HG03095 (cell line): ENCODE measurements around the gene RBPJ.
"Not testable (repeated sequence)": the region's sequence is repeated elsewhere in the genome, so short reads cannot be mapped to it uniquely, and the experiment has no call there.

Experiments
- ATAC-seq: cut with Tn5 transposase; IDR thresholded peaks from one replicate; pipeline ENCODE4 v1.9.1; 2021; ENCODE audit warnings: moderate library complexity; ENCODE audit not compliant: unreplicated experiment

RBPJ gene

DNA sequence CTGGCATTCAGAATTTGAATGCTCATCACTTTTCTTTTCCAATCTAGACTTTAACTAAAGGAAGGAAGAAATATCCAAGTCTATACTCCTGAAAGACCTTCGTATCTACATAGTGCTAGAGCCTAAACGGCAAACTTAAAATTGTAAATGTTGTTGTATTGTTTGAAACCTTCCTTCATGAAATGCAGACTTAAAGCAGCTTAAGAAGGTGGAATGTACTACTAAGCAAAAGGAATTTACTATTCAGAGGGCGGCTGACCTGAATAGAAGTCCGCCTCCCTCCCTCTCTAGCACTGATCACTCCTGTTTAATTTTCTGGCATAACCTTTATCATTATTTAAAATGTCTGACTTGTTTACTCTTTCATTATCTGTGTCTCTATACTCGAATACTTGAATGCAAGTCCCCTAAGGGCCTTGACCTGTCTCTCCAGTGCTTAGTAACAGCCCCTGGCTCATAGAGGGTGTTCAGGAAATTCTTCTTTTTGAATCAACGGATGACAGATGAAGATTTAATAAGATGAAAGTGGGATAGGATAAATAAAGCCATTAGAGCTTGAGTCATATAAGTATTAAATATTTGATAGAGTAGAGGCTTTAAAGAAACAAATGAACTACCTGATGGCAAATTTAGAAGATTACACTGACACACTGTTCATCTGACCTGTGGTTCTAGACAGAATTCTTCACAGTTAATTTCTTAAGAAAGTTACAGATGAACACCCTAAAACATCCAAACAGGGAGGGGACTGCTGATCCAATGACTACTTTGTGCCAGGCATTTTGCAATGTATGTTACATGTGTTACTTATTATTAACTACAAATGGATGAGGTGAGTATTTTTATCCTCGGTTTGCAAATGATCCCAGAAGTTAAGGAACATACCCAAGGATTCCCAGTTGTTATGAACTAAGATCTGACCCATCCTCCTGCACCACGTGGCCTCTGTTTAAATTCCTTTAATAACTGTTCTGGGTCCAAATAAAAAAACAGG lies 20.2 kb upstream of the RBPJ start:
- ATAC-seq, result no peak

DNA sequence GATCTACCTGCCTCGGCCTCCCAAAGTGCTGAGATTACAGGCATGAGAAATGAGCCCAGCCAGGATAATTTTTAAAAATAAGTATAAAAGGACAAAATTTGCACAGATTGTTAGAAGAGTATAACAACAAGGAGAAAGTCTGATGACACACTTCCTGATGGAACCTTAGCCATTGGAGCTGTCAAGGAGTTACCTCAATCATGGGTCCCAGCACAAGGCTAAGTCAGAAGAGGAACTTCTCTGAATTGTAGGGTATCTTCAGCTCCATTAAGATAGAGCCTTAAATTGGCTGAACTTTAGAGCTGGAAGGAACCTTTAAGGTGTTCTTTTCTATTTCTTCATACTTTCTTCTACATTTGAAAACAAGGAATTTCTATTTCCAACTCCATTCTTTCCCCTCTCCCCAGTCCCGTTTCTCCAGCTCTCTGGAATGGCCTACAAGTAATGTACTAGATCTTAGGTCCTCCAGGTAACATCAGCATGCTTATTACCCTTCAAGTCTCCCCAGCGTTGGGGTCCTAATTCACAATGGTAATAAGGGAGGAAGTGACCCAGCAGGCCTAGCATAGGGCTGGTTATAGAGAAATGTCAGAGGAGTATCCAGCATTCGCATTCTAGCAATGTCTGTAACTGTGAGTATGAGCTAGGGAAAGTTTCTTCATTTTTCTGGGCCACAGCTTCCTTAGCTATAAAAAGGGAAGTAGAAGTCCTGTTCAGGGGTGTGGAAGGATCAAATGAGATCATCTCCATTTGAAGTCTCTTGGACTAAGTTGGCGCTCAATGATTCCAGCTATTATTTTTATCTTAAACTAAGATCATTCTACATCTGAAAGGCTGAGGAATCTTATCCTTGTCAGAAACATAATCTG lies 18.5 kb upstream of the RBPJ start:
- no peak for ATAC-seq

DNA sequence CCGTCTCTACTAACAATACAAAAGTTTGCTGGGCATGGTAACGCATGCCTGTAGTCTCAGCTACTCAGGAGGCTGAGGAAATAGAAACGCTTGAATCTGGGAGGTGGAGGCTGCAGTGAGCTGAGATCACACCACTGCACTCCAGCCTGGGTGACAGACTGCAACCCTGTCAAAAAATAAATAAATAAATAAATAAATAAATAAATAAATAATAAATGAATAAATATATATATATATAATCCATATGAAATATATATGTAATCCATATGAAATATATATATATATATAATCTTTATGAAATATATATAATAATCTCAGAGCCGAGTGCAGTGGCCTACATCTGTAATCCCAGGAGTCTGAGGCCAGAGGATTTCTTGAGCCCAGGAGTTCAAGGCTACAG lies 17.8 kb upstream of the RBPJ start:
- ATAC-seq, result no peak

DNA sequence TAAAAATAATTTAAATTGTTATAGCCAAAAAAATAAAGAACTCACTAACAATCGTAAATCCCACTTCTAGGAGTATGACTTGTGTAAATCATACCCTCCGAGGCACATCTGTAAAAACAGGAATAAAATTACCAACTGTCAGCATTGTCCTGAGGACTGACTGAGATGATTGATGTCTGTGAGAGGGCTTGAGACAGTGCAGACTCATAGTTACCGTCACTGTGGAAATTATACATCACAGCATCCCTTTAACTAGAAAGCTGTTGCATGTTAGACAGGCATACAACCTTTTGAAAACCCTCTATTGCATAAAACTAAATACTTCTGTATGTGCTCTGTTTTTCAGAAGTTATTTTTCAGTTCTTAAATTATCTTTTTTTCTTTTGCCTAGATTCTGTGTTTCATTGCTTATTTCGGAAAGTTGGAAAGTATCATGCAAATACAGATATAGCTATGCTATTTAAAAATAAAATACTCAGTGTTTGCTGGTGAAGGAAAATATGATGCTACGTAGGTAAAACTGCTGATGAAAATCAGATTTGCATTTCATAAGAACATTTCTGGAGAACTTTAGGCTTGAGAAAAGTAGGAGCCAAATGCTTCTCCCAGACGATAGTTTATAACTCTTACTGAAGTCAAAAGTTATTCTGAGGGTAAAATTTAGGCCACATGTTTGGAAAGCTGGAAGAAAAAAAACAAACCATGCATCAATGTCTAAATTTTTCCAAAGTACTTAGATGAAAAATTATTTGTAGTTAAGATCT lies 13.6 kb upstream of the RBPJ start:
- ATAC-seq, result no peak

DNA sequence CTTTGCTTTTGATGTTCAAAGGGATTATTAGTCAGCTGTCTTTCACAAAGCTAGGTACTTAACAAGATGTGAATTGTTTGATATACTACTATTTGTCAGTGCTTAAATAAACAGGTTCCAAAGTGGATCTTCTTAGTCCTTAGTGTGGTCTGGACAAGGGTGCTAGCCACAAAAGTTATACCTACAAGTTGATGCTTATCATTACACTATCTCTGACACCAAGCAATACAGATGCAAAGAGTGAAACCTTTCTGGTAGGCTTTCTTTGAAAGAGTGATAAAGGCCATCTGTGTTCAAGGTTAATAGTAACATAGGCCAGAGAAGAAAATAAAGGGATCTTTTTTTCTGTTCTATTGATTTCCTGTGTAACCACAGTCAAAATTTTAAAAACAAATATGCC lies 12.2 kb upstream of the RBPJ start:
- ATAC-seq, result no peak

DNA sequence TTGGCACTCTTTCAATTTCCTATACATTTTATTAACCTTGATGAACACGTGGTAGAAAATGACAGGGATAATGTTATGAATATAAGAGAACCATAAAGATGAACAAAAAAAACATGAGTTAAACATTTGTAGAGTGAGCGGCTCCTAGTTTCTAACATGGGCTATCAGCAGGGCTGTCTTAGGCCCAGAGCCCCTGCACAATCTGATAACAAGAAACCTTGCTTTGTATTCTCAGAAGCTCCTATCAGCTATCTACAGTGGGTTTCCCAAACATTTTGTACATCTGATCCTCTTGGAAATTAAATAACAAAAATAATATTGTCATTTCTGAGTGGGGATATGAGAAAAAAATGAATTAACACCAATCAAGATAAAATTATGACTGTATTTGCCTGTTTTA lies 10.6 kb upstream of the RBPJ start:
- ATAC-seq, result no peak

DNA sequence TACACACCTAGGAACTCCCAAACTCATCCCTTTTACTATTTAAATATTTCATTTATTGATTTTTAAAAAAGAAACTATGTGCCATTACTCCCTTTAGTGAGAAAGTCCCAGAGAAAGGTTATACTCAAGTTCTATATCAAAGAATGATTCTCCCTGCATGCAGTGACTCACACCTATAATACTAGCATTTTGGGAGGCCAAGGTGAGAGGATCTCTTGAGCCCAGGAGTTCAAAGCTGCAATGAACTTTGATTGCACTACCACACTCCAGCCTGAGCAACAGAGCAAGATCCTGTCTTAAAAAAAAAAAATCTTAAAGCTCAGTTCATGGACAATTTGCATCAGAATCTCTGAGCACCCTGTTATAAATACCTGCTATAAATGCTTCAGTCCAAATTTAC lies 9.2 kb upstream of the RBPJ start:
- no peak for ATAC-seq

DNA sequence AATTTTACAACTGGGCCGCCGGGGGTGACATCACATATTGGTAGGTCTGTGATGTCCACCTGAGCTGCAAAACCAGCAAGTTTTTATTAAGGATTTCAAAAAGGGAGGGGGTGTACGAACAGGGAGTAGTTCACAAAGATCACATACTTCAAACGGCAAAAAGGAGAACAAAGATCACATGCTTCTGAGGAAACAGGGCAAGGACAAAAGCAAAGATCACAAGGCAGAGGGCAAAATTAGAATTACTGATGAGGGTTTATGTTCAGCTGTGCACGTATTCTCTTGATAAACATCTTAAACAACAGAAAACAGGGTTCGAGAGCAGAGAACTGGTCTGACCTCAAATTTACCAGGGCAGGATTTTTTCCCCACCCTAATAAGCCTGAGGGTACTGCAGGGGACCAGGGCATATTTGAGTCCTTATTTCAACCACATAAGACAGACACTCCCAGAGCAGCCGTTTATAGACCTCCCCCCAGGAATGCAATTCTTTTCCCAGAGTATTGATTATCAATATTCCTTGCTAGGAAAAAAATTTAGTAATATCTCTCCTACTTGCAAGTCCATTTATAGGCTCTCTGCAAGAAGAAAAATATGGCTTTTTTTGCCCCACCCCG lies 5.4 kb upstream of the RBPJ start:
- not testable (repeated sequence) for ATAC-seq

DNA sequence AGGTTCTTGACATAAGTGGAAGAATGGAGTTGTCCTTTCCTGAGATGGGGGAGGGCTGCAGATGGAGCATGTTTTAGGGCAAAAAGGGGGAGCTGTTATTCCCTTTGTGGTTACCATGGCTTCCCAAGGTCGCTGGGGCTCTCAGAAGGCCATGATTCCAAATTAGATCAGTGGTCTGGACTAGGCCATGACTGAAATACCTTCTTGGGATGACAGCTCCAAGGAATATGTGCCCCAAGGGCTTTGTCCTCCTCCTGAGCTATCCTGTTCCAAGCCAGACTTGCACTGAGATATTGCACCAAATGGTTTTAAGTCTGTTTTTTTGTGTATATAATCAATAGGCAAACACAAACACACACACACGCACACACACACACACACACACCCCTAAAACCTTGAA lies 3.0 kb upstream of the RBPJ start:
- no peak for ATAC-seq

DNA sequence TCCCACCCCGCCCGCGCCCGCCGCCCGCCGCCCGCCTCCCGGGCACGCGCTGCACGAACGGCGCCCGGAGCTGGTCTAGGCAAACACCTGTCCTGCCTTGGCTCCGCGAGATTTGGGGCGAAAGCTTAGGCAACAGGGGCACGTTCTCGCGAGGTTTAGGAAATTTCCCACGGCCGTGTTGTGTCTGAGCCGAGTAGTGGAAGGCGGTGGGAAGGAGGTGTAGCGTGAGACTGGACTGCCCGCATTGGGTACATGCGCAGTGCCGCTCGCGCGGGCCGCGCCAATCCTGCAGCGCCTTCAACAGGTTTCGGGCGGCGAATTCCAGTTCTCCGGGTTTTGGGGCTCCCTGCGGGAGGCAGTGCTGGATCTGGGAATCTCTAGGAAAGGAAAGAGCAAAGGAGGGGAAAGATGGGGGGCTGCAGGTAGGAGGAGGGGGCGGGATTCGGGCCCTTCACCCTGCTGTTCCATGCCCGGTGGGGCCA lies 1.3 kb upstream of the RBPJ start:
- ATAC-seq, result peak; percentile 66

DNA sequence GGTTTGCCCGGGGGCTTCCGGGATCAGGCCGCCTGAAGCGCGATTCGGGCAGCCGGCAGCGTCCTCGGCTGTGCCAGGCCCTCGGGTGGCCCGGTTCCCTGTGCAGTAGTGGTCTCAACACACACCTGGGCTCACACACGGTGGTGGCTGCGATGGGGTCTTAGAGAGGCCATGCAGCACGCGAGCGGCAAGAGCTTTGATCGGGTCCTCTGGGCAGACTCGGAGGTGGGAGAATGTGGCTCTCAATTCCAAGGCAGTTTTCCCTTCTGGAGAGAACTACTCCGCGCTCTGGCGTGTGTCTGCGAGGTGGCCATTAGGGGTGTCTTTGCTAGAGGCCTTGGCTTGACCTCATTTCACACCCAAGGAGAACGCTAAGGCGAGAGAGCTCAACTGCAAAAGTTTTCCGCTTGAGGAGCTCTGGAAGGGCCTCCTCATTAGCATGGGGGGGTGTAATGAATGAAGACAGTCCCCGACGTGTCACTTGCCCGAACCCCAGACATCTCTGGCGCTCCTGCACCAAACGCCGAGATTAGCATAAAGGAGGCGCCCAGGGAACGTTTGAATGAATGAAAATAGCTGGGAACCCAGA lies 771 bp upstream of the RBPJ start:
- ATAC-seq, result peak; percentile 25

DNA sequence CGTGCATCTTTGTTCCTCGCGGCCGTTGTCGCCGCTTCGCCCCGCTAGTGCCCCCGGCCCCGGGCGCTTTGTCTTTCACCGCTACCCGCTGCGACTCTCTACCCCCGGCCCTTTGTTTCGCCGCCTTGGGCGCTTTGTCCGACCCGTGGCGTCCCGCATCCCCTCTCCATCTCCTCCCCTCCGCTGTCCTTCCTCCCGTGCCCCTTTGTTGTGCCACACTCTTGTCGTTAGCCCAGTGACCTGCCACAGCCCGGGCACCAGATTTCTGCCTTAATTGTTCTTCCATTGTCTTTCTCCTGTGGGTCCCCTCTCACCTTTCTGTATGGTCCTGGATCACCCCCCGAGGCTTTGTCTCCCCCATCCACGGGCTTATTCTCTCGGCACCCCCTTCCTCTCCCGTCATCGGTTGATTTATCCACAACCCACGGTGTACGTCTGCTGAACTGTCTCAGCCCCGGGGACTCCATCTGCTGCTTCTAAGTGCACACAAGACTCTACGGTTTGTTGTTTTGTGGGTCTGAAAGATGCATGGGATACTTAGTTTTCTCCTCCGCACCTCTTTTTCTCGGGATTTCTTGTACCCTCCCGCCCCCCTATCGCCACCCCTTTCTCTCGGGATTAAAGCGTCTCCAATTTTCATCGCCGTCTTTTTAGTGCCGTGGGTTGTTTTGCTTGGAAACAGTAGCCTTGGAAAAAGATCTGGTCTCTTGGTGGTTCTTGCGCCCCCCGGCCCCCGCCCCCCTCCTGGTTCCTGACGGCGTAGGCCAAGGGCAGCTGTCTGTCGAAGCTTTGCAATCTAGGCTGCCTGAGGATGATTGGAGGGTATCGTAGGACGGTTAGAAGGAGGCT lies 783 bp downstream of the RBPJ start:
- ATAC-seq, result no peak

DNA sequence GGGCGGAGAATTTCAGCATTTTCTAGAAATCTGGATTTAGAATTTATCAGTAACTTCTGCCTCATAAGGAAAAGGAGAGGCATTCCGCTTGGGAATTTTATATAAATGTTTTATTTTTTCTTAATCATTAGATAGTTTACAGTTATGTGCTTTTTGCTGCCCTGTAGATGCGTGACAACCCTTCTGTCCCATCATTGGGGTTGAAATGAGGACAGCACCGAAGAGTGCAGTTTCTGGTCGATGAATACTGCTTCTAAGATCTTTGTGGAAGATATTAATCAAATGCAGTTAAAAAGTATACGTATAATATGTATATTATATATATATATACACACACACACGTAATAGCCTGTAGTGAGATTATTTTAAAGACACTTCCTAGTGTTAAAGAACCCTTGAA lies 1.5 kb downstream of the RBPJ start:
- ATAC-seq, result no peak

DNA sequence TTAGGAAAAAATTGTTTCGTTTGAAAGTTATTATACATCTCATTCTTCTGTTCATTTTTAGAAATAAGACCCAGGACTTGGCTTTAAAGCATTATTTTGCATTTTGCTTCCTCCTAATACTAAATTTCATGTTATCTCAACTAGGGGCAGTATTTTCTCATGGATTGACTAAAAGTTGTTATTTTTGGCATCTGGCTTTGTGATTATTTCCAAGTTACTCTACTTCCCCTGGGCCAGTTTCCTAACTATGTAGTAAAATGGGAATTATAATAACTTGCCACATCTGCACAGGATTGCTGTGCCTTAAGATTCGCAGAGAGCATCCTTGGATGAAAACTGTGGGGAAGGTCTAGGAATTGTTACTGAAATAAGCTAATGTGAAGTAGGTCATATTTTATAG lies 3.0 kb downstream of the RBPJ start:
- ATAC-seq, result no peak

DNA sequence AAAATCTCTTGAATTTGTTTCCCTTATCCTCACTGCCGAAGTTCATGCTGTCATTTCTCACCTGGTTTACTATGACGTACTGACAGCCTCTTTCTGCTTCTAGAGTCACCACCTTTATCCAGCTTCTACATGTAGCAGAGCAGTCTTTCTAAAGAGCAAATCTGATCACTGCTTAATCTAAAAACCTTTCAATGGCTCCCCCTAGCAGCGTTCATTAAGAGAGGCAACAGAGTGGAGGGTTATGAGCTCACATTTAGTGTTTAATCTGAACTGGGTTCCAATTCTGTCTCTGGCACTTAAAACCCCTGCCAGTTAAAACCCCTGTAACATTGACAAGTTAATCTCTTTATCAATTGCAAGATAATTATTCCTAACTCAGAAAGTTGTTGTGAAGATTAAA lies 4.4 kb downstream of the RBPJ start:
- ATAC-seq, result no peak

DNA sequence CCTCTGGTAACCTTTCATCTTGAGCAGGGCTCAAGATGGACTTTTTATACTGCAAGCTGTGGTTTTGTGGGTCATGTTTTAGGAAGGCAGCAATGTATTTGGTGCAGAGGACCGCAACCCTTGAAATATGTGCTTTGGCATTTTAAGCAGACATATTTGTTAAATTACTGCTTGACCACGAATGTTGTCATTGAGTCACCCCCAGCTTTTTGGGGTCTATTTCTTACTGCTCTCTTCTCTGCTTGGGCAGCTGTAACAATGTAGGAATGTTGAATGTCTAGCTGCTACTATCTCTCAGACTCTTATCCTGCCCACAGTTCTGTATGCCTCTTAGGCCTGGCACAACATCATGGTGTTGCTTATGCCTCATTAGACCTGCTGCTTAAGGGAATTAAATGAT lies 6.0 kb downstream of the RBPJ start:
- no peak for ATAC-seq

DNA sequence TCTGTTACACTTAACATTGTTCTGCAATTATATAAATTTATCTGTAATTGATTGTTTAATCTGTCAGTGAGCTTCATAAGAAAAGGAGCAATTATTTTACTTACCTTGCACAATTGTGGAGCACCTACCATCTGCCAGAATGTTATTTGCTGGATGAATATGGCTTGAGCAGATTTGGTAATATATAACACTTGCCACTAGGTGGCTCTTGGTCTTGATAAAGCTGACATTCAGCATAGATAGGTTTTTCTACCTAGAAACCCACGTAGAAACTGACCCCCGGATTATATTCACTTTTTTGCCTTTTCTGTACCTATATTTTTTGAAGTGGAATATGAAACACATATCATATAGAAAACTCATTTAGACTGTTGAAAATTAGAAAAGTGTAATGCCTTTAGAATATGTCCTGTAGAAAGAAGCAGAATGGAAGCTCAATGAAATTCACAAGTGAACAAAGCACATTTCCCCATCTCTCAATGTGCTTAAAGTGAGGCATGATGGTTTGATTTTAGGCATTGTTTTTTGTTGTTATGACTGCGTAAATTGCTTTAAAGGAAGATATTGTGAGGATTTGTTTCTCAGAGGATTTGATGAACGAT lies 9.5 kb downstream of the RBPJ start:
- ATAC-seq, result peak; percentile 72

DNA sequence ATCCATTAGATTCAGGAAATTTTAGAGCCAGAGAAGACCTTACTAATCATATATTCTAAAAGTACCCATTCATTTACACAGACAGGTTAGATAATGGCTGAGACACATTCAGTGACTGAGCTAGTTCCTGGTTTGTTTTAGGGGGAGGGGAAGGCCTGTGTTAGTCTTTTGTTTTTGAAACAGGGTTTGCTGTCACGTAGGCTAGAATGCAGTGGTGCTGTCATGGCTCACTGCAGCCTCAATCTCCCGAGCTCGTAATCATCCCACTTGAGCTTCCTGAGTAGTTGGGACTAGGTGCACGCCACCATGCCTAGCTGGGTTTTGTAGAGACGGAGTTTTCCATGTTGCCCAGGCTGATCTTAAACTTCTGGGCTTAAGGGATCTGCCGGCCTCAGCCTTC lies 10.1 kb downstream of the RBPJ start:
- ATAC-seq, result no peak

DNA sequence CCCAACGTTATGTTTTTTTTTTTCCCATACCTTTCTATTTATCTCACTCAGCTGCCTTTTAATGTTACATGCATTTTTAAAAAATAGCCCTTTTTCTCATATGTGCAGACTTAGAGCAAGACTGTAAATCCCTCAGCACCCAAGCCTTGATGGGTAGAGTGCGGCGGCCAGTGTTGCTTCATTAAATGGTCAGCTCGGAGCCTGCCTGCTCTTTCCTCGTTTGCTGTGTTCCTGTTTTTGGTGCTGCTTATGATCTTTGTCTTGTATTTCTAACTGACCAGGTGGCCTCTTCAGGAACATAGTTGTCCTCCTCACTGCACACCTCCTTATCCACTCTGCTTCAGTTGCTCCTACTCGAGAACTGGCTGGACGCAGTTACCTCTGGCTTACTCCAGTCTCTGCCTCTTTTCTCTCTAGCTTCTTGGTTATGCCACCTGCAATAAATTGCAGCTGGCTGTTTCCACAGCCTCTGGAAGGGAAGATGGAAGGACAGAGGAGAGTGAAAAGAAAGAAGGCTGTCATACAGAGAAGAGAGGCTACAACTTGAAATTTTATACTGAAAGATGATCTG lies 10.7 kb downstream of the RBPJ start:
- ATAC-seq, result no peak
